ENCODE measurements around the gene MT1B.

- no peak for TF ChIP-seq CTCF (conservative IDR thresholded peaks at IDR 0.05; ENCODE audit: low read length)
- TF ChIP-seq EZH2phosphoT487 (IDR thresholded peaks at IDR 0.05; ENCODE audit: borderline replicate concordance, low read depth, low read length) = no peak
Measured at GRCh38 chr16:56632156-56632847, 19.4 kb upstream of the MT1B start, which contains the start of gene MT1M.

Data from OCI-LY7 (cell line).